Endothelial cell of umbilical vein (primary cell): ENCODE results near the gene REL. TPM values are rescaled to one million over a fixed set of nuclear protein-coding genes. Genes with fewer than 3 reads are reported as not detected.

Source experiments
- BruUV-seq: library from RNA; stranded (reverse); fragments of 400-500 nt; replicated peaks from 2 replicates; lab custom pipeline; 2021; lab: Mats Ljungman, UMichigan
- CTCF ChIA-PET: fragments of 300-600, 350-600 bp; sonication (Branson Sonifier 250); formaldehyde crosslinking; loops from one replicate; lab custom pipeline; 2021; ENCODE audit warnings: antibody characterized with exemption, inconsistent platforms; lab: Charles Lee
- POLR2A ChIA-PET: fragments of 300-600, 350-600 bp; sonication (Branson Sonifier 250); formaldehyde crosslinking; loops from one replicate; lab custom pipeline; 2021; ENCODE audit warnings: antibody characterized with exemption, inconsistent platforms; lab: Charles Lee
- DNase-seq: peaks from one replicate; pipeline ENCODE4 v3.0.0-alpha.2; 2011; ENCODE audit warnings: low read depth, low spot score
- FAIRE-seq: peaks from 2 replicates; lab custom pipeline; 2011; peaks lifted over from hg19 to GRCh38; lab: Jason Lieb, UNC
- H2AFZ ChIP-seq: 2 replicates; pipeline ENCODE4 v1.6.0; 2012; ENCODE audit warnings: low read depth, low read length, control low read depth, inconsistent platforms
- H3K27ac ChIP-seq: 2 replicates; pipeline ENCODE4 v1.5.1; 2011; ENCODE audit warnings: low read depth, mild to moderate bottlenecking, control low read depth, low read length, moderate library complexity; ENCODE audit not compliant: insufficient read depth
- H3K27me3 ChIP-seq, 2 experiments: 2 replicates each; pipeline versions ENCODE4 v1.6.0 to v1.6.1; 2011; ENCODE audit warnings: low read length in 2 of 2, mixed read lengths in 1 of 2; ENCODE audit not compliant: control insufficient read depth in 2 of 2, insufficient read depth in 2 of 2
- H3K36me3 ChIP-seq, 2 experiments: 2 replicates in 1 of 2; 3 replicates in 1 of 2; pipeline ENCODE4 v1.5.1; 2011; ENCODE audit warnings: low read length in 2 of 2, mild to moderate bottlenecking in 1 of 2, moderate library complexity in 1 of 2; ENCODE audit not compliant: control insufficient read depth in 2 of 2, insufficient read depth in 2 of 2; ENCODE audit errors: extremely low read depth in 1 of 2
- H3K4me1 ChIP-seq: 3 replicates; pipeline ENCODE4 v1.5.1; 2011; ENCODE audit warnings: mild to moderate bottlenecking, low read length; ENCODE audit not compliant: control insufficient read depth, insufficient read depth; ENCODE audit errors: extremely low read depth
- H3K4me2 ChIP-seq: 2 replicates; pipeline ENCODE4 v1.6.1; 2011; ENCODE audit warnings: low read length, control low read depth, mixed read lengths; ENCODE audit not compliant: insufficient read depth
- H3K4me3 ChIP-seq, 3 experiments: fragments of 200-600 bp in 1 of 3; sonication (generic), shearing (Covaris generic) in 1 of 3; replicated peaks in 1 of 3; 2 replicates each; pipeline ENCODE4 v1.5.1; 2011 to 2016; ENCODE audit warnings: control low read depth in 3 of 3, low read length in 3 of 3, mild to moderate bottlenecking in 2 of 3, inconsistent platforms in 1 of 3, low read depth in 1 of 3, moderate library complexity in 1 of 3; ENCODE audit not compliant: insufficient read depth in 1 of 3
- H3K79me2 ChIP-seq: 2 replicates; pipeline ENCODE4 v1.6.0; 2012; ENCODE audit warnings: low read length, inconsistent platforms; ENCODE audit not compliant: control insufficient read depth, insufficient read depth
- H3K9ac ChIP-seq: replicated peaks from 2 replicates; pipeline ENCODE3; 2011; ENCODE audit warnings: low read length, control low read depth; ENCODE audit not compliant: insufficient read depth; ENCODE audit errors: extremely low read depth
- H3K9me1 ChIP-seq: replicated peaks from 3 replicates; pipeline ENCODE4 v1.6.0; 2011; ENCODE audit warnings: mild to moderate bottlenecking, low read length; ENCODE audit not compliant: control insufficient read depth, insufficient read depth; ENCODE audit errors: extremely low read depth
- H3K9me3 ChIP-seq: replicated peaks from 2 replicates; pipeline ENCODE4 v1.5.1; 2012; ENCODE audit warnings: low read length, inconsistent platforms; ENCODE audit not compliant: control insufficient read depth, insufficient read depth
- H4K20me1 ChIP-seq: replicated peaks from 2 replicates; pipeline ENCODE3; 2011; ENCODE audit warnings: mild to moderate bottlenecking, low read length; ENCODE audit not compliant: control insufficient read depth, insufficient read depth; ENCODE audit errors: extremely low read depth
- EZH2 ChIP-seq: IDR thresholded peaks from 2 replicates; pipeline ENCODE4 v1.6.1; 2012; ENCODE audit warnings: borderline replicate concordance, low read depth, mild to moderate bottlenecking, moderate library complexity, low read length, inconsistent platforms; ENCODE audit not compliant: severe bottlenecking
- FOS ChIP-seq: IDR thresholded peaks from 2 replicates; pipeline ENCODE4 v1.6.1; 2011; ENCODE audit warnings: mild to moderate bottlenecking, low read length, moderate library complexity, borderline replicate concordance; ENCODE audit not compliant: insufficient read depth
- GATA2 ChIP-seq: IDR thresholded peaks from 2 replicates; pipeline ENCODE4 v1.7.0; 2011; ENCODE audit warnings: low read depth, mild to moderate bottlenecking, moderate library complexity, mixed read lengths, low read length; ENCODE audit not compliant: insufficient read length, insufficient read depth
- JUN ChIP-seq: IDR thresholded peaks from 2 replicates; pipeline ENCODE4 v1.6.1; 2011; ENCODE audit warnings: borderline replicate concordance, low read depth; ENCODE audit not compliant: insufficient read length, insufficient read depth
- MYC ChIP-seq: IDR thresholded peaks from one replicate; pipeline ENCODE4 v1.6.1; 2011; ENCODE audit warnings: mild to moderate bottlenecking, low read depth, low read length
- POLR2A ChIP-seq: IDR thresholded peaks from 2 replicates; pipeline ENCODE4 v1.6.1; 2012; ENCODE audit warnings: low read depth, mild to moderate bottlenecking, control low read depth, low read length
- POLR2AphosphoS5 ChIP-seq: IDR thresholded peaks from 2 replicates; pipeline ENCODE4 v1.6.1; 2012; ENCODE audit warnings: low read depth, mild to moderate bottlenecking, control low read depth, low read length, moderate library complexity; ENCODE audit not compliant: insufficient read depth
- dilution Hi-C: fragments of 300-500 bp; cut with MboI; formaldehyde crosslinking; loops from one replicate; pipeline ENCODE4 v1.15.0; 2019; ENCODE audit warnings: low sequenced_read_pairs; ENCODE audit not compliant: extremely low pct_ligation_motif_present
- intact Hi-C: fragments of 100-400 bp; cut with micrococcal nuclease; formaldehyde crosslinking; loops from one replicate; pipeline ENCODE4 v1.10.0; 2022
- polyA plus RNA-seq, 4 experiments: library from polyadenylated mRNA; depleted of rRNA in 3 of 4; stranded (reverse) in 3 of 4; unstranded in 1 of 4; fragments of >200 nt; gene quantifications; 2 replicates each; pipeline versions ENCODE4 v1.2.1 to v1.2.3, GENCODE V29; 2011 to 2012; ENCODE audit warnings: missing spikeins in 1 of 4
- total RNA-seq: library from RNA; stranded (reverse); gene quantifications from 2 replicates; pipeline ENCODE4 v1.2.3, GENCODE V29; 2021
- TF ChIP-seq, protein P1 (sequence below), 2 donors: IDR thresholded peaks; 1 replicate in 1 of 2; 2 replicates in 1 of 2; pipeline ENCODE4 v1.5.1; 2011; ENCODE audit warnings: low read length in 2 of 2, mild to moderate bottlenecking in 2 of 2, moderate library complexity in 2 of 2, control low read depth in 1 of 2, inconsistent platforms in 1 of 2, low read depth in 1 of 2; ENCODE audit not compliant: insufficient read depth in 1 of 2; ENCODE audit errors: extremely low read depth in 1 of 2
- TF ChIP-seq, protein P2 (sequence below): IDR thresholded peaks from 2 replicates; pipeline ENCODE4 v1.6.1; 2011; ENCODE audit not compliant: insufficient read depth, insufficient read length

The REL gene
- total and polyA plus RNA-seq, 2 donors (not counting 3 experiments of a cell fraction or from before 2014, with no cell fraction given) = 3.5 to 12.8 TPM

DNA sequence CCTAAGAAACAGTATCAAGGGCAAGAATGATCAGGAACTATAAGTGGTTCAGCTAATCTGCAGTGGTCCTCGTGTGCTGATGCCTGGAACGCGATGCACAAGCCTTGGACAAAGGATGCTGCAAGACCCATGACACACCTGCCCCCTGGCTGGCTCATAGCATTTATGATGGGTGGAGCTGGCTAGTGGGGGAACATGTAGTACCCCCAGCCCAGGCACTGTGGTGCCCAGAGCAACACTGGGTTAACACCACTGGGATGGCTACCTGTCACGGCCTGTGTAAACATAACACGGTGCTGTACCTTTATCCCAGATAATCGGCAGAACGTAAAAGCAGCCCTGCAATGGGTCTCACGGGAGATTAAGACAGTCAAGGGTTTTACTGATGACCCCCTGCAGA, 75.8 kb downstream of the REL start:
- H3K27me3 ChIP-seq = no peaks in the 10 kb centered on the region
- TF ChIP-seq POLR2AphosphoS5 = no peak
- TF ChIP-seq, protein P1, sequence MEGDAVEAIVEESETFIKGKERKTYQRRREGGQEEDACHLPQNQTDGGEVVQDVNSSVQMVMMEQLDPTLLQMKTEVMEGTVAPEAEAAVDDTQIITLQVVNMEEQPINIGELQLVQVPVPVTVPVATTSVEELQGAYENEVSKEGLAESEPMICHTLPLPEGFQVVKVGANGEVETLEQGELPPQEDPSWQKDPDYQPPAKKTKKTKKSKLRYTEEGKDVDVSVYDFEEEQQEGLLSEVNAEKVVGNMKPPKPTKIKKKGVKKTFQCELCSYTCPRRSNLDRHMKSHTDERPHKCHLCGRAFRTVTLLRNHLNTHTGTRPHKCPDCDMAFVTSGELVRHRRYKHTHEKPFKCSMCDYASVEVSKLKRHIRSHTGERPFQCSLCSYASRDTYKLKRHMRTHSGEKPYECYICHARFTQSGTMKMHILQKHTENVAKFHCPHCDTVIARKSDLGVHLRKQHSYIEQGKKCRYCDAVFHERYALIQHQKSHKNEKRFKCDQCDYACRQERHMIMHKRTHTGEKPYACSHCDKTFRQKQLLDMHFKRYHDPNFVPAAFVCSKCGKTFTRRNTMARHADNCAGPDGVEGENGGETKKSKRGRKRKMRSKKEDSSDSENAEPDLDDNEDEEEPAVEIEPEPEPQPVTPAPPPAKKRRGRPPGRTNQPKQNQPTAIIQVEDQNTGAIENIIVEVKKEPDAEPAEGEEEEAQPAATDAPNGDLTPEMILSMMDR (IDR thresholded peaks at IDR 0.05; ENCODE audit: extremely low read depth in 1 of 2, insufficient read depth in 1 of 2, low read depth in 1 of 2, low read length in 2 of 2) = no peak
- no peak for TF ChIP-seq EZH2
- TF ChIP-seq POLR2A = no peak
- TF ChIP-seq JUN = no peak
- no peak for TF ChIP-seq FOS
- TF ChIP-seq, protein P2, sequence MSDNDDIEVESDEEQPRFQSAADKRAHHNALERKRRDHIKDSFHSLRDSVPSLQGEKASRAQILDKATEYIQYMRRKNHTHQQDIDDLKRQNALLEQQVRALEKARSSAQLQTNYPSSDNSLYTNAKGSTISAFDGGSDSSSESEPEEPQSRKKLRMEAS = no peak
- TF ChIP-seq MYC = no peak
- TF ChIP-seq GATA2 = no peak
- intact Hi-C loops = no loop called here
- H2AFZ ChIP-seq = no peak overlapping the region
- ChIA-PET POLR2A (no interaction called here), CTCF (no interaction called here)
- DNase-seq (no peak), FAIRE-seq (no peak)
- no peak overlapping the region for H3K4me3 ChIP-seq
- no peak overlapping the region for H3K9ac ChIP-seq
- peaks cover 19% of the 10 kb centered on the region for H3K4me1 ChIP-seq
- H4K20me1 ChIP-seq = no peaks in the 10 kb centered on the region
- no peak overlapping the region for H3K4me2 ChIP-seq
- no peaks in the 10 kb centered on the region for H3K9me1 ChIP-seq
- no TSS peak for BruUV-seq
- peaks cover 0 to 2% of the 10 kb centered on the region in 2 experiments for H3K36me3 ChIP-seq
- dilution Hi-C loops = no loop called here
- no peaks in the 10 kb centered on the region for H3K79me2 ChIP-seq
- no peak overlapping the region for H3K27ac ChIP-seq
- H3K9me3 ChIP-seq = no peaks in the 10 kb centered on the region
